ENCODE data around the gene MRC1. TPM values are rescaled to one million over a fixed set of nuclear protein-coding genes. Genes with fewer than 3 reads are reported as not detected.

Gene MRC1
- total RNA-seq, 2 experiments from 2014 or later, result 0.08 TPM

DNA sequence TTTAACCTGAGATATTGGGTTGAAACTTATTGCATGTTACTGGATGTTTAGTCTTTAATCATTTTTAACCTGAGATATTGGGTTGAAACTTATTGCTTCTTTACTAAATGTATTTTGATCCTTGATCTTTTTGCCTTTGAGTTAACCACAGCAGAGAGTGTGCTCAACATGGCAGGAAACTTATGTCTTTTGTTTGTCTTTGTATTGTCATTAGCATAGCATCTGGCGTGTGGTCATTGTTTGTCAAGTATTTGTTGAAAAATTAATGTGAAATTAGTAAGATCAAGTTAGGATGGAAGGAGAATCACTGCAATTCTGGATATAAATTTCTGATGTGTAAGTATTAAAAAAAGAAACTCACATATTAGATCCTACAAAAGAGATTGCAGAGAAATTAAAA, 8.2 kb downstream of the MRC1 start:
- Histone ChIP-seq H3K9me3 (ENCODE audit: control insufficient read depth in 1 of 2, insufficient read depth in 1 of 2, low read length in 2 of 2) (no peaks in the 10 kb centered on the region), H3K36me3 (ENCODE audit: insufficient read depth, low read length) (no peaks in the 10 kb centered on the region), H3K27me3 (ENCODE audit: control insufficient read depth in 1 of 2, insufficient read depth in 2 of 2, low read length in 2 of 2) (peaks cover 0 to 5% of the 10 kb centered on the region in 2 experiments), H3K4me3 (ENCODE audit: low read length) (no peak overlapping the region), H3K4me1 (ENCODE audit: insufficient read depth, low read length) (no peaks in the 10 kb centered on the region), H3K27ac (ENCODE audit: low read depth in 1 of 2, low read length in 2 of 2) (no peak overlapping the region)
- no peak for ATAC-seq (ENCODE audit: poor library complexity)
- ChIA-PET CTCF (no interaction called here), POLR2A (no interaction called here)
- TF ChIP-seq CTCF (IDR thresholded peaks at IDR 0.05), result no peak
- Mint-ChIP-seq H3K4me3 (no peak overlapping the region), H3K27ac (no peak overlapping the region), H3K4me1 (ENCODE audit: low read depth) (no peaks in the 10 kb centered on the region), H3K27me3 (peaks cover 15% of the 10 kb centered on the region), H3K36me3 (ENCODE audit: low read depth) (no peaks in the 10 kb centered on the region), H3K9me3 (no peaks in the 10 kb centered on the region)
- DNase-seq, result no peak
- intact Hi-C loops (cut with DNase I, micrococcal nuclease), result no loop called here

- H3K27ac Mint-ChIP-seq, result no peak overlapping the region
- H3K36me3 ChIP-seq (ENCODE audit: insufficient read depth, low read length), result no peaks in the 10 kb centered on the region
- POLR2A ChIA-PET, result no interaction called here
- no peak for ATAC-seq (ENCODE audit: poor library complexity)
- H3K36me3 Mint-ChIP-seq (ENCODE audit: low read depth), result no peaks in the 10 kb centered on the region
- no peaks in the 10 kb centered on the region for H3K9me3 Mint-ChIP-seq
- DNase-seq, result no peak
- TF ChIP-seq CTCF (IDR thresholded peaks at IDR 0.05), result no peak
- no peak overlapping the region for H3K4me3 Mint-ChIP-seq
- no peaks in the 10 kb centered on the region for H3K4me1 Mint-ChIP-seq (ENCODE audit: low read depth)
- no peaks in the 10 kb centered on the region for H3K9me3 ChIP-seq (ENCODE audit: control insufficient read depth in 1 of 2, insufficient read depth in 1 of 2, low read length in 2 of 2)
- H3K4me1 ChIP-seq (ENCODE audit: insufficient read depth, low read length), result no peaks in the 10 kb centered on the region
- peaks cover 0 to 5% of the 10 kb centered on the region in 2 experiments for H3K27me3 ChIP-seq (ENCODE audit: control insufficient read depth in 1 of 2, insufficient read depth in 2 of 2, low read length in 2 of 2)
- intact Hi-C loops (cut with DNase I, micrococcal nuclease), result no loop called here
- peaks cover 13% of the 10 kb centered on the region for H3K27me3 Mint-ChIP-seq
- no peak overlapping the region for H3K27ac ChIP-seq (ENCODE audit: low read depth in 1 of 2, low read length in 2 of 2)
- CTCF ChIA-PET, result no interaction called here
- H3K4me3 ChIP-seq (ENCODE audit: low read length), result no peak overlapping the region
Measured at GRCh38 chr10:17817790-17818189, 8.6 kb downstream of the MRC1 start.

DNA sequence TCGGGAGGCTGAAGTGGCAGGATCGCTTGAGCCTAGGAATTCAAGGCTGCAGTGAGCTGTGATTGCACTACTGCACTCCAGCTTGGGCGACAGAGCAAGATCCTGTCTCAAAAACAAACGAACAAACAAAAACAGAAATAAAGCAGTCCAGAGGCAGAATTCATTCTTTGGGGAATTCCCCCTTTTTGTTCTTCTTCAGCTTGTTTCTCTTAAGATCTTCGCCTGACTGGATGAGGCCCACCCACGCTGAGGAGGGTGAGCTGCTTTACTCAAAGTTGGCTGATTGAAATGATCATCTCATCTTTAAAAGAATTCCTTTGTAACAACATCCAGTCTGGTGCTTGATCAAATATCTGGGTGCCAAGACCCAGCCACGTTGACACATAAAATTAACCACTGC, 10.7 kb downstream of the MRC1 start:
- Histone ChIP-seq H3K27me3 (ENCODE audit: control insufficient read depth in 1 of 2, insufficient read depth in 2 of 2, low read length in 2 of 2) (peaks cover 0 to 5% of the 10 kb centered on the region in 2 experiments), H3K27ac (ENCODE audit: low read depth in 1 of 2, low read length in 2 of 2) (no peak overlapping the region), H3K9me3 (ENCODE audit: control insufficient read depth in 1 of 2, insufficient read depth in 1 of 2, low read length in 2 of 2) (no peaks in the 10 kb centered on the region), H3K4me1 (ENCODE audit: insufficient read depth, low read length) (no peaks in the 10 kb centered on the region), H3K36me3 (ENCODE audit: insufficient read depth, low read length) (no peaks in the 10 kb centered on the region), H3K4me3 (ENCODE audit: low read length) (no peak overlapping the region)
- DNase-seq (no peak), ATAC-seq (ENCODE audit: poor library complexity) (no peak)
- ChIA-PET CTCF (no interaction called here), POLR2A (no interaction called here)
- H3K27me3 Mint-ChIP-seq, result peaks cover 5% of the 10 kb centered on the region
- H3K4me3 Mint-ChIP-seq, result no peak overlapping the region
- H3K36me3 Mint-ChIP-seq (ENCODE audit: low read depth), result no peaks in the 10 kb centered on the region
- no peak for TF ChIP-seq CTCF (IDR thresholded peaks at IDR 0.05)
- no peaks in the 10 kb centered on the region for H3K4me1 Mint-ChIP-seq (ENCODE audit: low read depth)
- H3K9me3 Mint-ChIP-seq, result no peaks in the 10 kb centered on the region
- no peak overlapping the region for H3K27ac Mint-ChIP-seq
- intact Hi-C loops (cut with DNase I, micrococcal nuclease), result no loop called here

Data from CD4-positive, alpha-beta T cell (primary cell).